HG03469 (cell line): ENCODE results near the gene ZBTB9.

Experiments used
- ATAC-seq: cut with Tn5 transposase; IDR thresholded peaks from one replicate; pipeline ENCODE4 v1.9.1; 2021; ENCODE audit warnings: mild to moderate bottlenecking, moderate library complexity, moderate number of reproducible peaks; ENCODE audit not compliant: unreplicated experiment

Gene ZBTB9, protein sequence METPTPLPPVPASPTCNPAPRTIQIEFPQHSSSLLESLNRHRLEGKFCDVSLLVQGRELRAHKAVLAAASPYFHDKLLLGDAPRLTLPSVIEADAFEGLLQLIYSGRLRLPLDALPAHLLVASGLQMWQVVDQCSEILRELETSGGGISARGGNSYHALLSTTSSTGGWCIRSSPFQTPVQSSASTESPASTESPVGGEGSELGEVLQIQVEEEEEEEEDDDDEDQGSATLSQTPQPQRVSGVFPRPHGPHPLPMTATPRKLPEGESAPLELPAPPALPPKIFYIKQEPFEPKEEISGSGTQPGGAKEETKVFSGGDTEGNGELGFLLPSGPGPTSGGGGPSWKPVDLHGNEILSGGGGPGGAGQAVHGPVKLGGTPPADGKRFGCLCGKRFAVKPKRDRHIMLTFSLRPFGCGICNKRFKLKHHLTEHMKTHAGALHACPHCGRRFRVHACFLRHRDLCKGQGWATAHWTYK

DNA sequence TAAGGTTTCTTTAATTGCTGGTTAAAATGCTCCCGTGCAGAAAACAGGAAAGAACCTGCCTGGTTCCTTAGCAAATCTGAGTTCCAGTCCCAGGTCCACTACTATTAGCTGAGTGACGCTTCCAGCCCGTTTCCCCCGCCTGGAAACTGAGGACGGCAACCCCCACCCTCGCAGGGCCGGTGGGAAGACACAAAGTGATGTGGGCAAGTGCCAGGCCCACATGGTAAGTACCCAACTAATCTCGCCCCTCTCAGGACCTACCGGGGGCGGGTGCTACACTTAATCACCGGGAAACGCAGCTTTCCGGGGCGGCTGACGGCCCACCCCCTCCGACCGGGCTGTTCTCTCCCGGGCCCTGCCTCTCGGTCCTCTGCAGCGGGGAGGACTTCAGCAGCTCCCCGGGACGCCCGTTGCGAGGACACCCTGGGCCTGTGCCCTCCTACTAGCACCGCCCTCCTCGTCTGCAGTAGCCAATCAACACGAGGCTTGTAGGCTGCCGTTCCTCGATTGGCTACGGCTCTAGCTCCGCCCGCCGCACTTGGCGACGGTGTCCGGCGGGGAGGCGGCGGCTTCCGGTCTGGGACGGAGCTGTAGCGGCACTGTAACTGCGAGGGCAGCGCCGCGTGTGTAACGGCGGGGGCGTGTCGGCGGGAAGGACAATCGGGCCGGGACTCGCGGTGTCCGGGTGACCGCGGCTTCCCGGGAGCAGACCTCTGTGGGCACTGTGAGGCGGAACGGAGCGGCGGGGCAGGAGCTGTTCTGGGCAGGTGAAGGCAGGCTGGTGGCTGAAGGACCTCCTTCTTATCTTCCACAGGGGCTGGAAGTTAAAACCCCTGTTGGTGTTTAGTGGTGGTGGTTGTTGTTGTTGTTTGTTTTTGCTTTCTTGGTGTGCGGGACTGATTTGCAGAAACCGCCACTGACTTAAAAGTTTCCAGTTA lies at the start of gene ZBTB9:
ZBTB9 (plus strand) TSS at position 568 of the 938 bp plus-strand sequence. CDS start 525 bp downstream, outside the sequence.
- peak; percentile 97 for ATAC-seq

DNA sequence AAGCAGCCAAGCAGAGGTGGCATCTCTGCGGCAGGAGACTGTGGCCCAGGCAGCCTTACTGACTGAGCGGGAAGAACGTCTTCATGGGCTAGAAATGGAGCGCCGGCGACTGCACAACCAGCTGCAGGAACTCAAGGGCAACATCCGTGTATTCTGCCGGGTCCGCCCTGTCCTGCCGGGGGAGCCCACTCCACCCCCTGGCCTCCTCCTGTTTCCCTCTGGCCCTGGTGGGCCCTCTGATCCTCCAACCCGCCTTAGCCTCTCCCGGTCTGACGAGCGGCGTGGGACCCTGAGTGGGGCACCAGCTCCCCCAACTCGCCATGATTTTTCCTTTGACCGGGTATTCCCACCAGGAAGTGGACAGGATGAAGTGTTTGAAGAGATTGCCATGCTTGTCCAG lies 49.5 kb upstream of the ZBTB9 start:
- ATAC-seq = no peak

DNA sequence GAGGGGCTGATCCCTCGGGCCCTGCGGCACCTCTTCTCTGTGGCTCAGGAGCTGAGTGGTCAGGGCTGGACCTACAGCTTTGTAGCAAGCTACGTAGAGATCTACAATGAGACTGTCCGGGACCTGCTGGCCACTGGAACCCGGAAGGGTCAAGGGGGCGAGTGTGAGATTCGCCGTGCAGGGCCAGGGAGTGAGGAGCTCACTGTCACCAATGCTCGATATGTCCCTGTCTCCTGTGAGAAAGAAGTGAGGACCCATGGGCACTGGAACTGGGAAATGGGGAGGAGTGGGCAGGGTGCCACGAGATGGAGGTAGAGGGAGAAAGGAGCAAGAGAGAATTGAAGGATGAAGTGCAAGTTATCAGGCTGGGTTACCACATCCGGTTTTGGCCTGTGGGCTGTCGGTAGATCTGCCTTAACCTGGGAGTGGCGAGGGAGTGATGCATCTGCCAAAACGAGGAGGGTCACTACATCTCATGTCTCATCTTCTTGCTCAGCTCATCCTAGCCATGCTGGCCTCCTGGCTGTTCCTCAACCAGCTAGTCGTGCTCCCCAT lies 48.9 kb upstream of the ZBTB9 start:
- no peak for ATAC-seq

DNA sequence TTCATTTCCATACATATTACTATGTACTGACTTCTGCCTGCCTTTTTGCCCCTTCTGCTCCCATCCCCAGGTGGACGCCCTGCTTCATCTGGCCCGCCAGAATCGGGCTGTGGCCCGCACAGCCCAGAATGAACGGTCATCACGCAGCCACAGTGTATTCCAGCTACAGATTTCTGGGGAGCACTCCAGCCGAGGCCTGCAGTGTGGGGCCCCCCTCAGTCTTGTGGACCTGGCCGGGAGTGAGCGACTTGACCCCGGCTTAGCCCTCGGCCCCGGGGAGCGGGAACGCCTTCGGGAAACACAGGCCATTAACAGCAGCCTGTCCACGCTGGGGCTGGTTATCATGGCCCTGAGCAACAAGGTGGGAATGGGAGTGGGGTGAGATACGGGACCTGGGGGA lies 48.2 kb upstream of the ZBTB9 start:
- ATAC-seq = no peak

DNA sequence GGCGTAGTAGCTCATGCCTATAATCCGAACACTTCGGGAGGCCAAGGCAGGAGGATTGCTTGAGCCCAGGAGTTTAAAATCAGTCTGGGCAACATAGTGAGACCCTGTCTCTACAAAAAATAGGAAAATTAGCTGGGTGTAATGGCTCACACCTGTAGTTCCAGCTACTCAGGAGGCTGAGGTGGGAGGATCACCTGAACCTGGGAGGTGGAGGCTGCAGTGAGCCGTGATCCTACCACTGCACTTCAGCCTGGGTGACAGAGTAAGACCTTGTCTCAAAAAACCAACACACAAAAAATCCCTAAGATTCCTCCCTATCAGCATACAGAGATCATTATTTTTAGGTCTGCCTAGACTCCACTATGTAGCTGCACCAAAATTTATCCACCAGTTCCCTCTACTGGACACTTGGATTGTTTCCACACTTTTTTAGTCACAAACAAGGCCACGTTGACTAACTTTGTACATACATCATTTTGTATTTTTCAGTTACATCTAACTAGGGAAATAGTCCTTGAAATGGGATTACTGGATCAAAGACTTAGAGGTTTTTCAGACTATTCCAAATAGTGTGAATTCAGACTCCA lies 47.2 kb upstream of the ZBTB9 start:
- ATAC-seq = no peak

DNA sequence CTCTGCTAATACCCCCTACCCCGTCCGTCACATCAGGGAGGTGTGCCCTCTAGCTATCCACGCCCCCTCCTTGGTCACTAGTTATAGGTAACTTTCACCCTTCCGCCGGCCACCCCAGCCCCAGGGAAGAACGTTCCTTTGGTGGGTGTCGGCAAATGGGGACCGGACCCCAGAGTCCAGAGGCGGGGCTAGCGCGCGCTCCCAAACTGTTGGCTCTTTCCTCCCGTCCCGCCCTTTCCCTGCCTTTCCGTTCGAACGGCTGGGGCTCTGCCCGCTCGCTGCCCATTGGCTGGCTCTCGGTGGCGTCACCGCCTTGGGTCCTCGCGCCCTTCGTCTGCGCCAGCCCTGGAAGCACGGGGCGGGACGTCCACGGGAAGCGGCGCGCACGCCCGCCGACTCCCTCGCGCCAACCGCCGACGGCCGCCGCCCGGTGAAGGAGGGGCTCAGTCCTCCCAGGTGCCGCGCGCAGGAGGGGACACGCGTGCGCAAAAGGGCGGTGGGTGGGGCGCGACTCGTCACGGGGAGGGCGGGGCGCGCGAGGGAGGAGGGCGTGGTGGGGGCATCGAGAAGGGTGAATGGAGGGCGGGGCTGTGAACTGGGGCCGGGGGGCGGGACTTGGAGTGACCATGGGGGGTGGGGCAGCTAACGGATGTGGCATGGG lies 44.2 kb upstream of the ZBTB9 start:
- peak; percentile 51 for ATAC-seq

DNA sequence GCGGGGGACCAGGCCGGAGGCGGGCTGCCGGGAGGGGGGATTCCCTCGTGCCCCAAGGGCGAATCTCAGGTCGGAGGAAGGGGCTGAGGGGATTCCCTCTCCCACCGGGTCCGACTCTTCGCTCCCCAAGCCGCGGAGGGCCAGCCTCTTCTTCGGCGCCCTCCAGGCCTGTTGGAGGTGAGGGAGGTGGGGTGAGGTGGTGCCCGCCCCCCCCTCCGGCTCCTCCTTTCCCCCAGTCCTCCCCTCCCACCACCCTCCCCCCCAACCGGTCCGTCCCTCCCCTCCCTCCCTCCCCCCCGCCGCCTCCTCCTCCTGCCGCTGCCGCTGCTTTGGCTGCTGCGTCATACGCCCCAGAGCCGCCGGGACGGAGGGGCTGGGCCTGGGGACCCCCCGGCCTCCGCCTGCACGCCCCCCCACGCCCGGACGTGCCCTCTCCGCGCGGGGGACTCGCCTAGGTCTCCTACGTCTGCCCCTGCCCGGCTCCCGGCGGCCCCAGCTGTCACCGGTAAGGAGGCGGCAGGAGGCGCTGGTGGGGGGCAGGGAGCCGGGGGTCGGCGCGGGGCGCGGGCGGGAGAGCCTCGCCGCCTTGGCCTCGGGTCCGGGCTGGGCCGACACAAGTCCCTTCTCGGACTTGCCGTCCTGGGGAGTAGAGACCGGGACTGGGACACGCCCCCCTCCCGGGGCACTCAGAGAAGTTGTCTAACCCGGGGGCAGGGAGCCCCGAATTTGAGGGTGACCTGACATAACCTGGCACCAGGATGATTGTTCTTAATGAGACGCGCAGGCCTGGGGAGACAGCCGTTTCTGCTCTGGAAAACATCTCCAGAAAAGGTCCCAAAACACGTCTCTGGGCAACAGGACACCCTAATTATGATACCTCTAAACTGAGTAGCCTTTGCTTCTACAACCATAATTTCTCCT lies 43.4 kb upstream of the ZBTB9 start, which contains the start of gene PHF1:
PHF1 (plus strand) TSS at position 304 of the 921 bp plus-strand sequence. CDS start 1,250 bp downstream, outside the sequence.
- ATAC-seq = peak; percentile 17

DNA sequence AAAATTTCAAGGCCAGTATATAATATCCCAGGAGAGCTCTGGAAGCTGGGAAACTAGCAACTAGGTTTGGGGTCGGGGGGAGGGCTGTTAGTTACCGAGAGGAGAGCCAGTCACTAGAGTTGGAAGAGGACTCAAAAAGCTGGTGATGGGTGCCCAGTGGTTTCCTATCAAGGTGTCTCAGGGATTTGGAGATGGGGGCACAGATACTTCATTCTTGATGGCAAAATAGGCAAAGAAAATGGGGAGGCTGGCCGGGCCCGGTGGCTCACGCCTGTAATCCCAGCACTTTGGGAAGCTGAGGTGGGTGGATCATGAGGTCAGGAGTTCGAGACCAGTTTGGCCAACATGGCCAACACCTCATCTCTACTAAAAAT lies 42.8 kb upstream of the ZBTB9 start:
- no peak for ATAC-seq

DNA sequence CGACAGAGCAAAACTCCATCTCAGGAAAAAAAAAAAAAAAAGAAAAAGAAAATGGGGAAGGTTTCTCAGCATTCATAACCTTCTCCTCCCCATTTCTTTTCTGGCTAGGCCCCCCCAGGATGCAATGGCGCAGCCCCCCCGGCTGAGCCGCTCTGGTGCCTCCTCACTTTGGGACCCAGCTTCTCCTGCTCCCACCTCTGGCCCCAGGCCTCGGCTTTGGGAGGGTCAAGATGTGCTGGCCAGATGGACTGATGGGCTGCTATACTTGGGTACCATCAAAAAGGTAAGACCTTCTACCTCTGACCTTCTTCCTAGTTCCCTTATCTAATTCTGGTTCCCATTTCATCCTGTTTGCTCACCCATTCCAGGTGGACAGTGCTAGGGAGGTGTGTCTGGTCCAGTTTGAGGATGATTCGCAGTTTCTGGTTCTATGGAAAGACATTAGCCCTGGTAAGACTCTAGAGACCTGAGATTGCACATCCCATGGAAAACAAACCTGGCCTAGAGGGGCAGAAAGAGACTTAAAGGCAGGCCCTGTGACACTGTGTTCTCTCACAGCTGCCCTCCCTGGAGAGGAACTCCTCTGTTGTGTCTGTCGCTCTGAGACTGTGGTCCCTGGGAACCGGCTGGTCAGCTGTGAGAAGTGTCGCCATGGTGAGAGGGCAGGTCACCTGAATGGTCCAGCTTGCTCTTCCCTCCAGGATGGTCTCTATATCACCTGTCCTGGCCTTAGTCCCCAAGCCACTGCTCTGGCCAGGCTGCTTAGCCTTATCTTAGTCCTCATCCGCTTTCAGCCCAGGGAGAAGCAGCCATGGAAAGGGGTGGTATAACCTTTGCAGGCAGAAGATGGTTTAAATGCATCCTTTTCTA lies 42.0 kb upstream of the ZBTB9 start:
- no peak for ATAC-seq

DNA sequence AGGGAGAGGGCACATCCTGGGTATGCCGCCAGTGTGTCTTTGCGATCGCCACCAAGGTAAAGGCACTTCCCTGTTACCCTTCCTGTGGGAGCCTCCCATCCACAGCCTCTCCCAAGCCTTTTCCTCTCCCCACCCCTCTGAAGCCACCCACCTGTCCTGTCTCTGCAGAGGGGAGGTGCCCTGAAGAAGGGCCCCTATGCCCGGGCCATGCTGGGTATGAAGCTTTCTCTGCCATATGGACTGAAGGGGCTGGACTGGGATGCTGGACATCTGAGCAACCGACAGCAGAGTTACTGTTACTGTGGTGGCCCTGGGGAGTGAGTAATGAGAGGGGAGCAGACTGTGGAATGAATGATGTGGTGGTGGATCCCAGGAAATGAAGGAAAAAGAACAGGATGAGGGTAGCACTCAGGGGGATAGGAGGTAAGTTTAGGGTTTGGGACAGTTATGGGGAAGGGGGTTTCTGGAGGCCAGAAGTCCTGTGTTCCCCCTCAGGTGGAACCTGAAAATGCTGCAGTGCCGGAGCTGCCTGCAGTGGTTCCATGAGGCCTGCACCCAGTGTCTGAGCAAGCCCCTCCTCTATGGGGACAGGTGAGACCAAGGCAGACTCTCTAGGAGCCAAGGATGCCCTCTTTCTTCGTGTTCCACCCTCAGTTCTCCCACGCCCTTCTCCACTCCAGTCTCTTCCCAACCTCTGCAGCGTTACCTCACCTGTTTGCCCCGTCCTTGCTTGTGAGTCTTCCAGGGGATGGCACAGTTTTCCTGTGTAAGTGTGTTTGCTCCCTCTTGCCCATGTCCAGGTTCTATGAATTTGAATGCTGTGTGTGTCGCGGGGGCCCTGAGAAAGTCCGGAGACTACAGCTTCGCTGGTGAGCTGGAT lies 40.9 kb upstream of the ZBTB9 start:
- ATAC-seq = no peak

DNA sequence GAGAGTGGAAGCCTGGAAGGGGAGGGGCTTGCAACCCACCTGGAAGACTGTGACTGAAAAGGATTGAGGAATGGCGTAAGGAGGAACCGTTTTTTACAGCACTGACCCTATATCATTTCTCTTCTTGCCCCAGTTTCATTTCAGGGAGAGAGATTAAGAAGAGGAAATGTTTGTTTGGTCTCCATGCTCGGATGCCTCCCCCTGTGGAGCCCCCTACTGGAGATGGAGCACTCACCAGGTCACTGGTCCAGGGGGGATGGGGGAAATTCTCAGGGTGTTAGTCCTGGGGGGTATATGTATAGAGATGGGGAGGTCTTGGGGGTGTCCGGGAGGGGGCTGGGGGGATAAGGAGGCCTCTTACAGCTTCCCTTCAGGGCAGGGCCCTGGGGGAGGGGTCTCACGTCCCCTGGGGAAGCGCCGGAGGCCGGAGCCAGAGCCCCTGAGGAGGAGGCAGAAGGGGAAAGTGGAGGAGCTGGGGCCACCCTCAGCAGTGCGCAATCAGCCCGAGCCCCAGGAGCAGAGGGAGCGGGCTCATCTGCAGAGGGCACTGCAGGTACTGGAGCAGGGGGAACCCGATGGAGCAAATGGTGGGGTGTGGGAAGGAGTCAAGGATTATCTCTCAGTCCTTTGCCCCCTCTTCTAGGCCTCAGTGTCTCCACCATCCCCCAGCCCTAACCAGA lies 39.6 kb upstream of the ZBTB9 start:
- no peak for ATAC-seq

DNA sequence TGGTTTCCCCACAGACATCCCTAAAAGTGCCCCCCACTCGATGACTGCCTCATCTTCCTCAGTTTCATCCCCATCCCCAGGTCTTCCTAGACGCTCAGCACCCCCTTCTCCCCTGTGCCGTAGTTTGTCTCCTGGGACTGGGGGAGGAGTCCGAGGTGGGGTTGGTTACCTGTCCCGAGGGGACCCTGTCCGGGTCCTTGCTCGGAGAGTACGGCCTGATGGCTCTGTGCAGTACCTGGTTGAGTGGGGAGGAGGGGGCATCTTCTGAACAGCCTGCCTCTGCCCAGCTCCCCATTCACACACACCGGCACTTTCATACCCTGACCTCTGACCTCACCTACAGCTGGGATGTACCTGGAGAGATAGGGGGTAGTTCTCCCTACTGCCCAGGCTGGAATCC lies 38.5 kb upstream of the ZBTB9 start:
- ATAC-seq = no peak

DNA sequence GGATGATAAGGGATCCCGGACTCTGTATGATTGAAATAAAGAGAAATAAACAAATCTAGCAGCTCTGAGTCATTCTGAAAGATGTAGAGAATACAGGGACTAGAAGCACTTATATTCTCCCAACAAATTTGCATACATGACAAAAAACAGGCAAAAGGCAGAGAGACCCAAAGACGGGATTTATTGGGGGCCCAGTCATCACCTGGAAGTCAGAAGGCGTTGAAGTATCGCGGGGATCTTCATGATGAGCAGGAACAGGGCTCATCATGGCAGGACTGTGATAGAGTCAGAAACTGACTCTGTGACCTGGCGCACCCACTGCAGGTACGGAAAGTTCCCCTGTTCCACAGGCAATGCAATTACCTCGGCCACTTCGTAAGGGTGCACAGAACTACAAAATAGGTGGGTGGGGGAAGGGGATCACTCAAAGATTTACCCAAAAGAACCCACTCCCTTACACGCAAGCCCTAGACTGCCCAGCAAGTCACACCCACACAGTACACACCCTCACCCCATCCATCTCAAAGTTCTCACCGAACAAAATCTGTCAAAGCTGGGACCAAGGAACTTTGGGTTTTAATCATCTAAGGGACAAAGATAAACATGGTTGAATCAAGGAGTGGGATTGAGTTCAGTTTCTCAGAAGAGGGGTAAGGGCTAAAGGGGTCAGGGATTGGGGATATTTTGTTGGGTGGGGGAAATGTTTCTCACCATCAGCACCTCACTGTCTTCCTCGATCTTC lies 37.8 kb upstream of the ZBTB9 start:
- no peak for ATAC-seq

DNA sequence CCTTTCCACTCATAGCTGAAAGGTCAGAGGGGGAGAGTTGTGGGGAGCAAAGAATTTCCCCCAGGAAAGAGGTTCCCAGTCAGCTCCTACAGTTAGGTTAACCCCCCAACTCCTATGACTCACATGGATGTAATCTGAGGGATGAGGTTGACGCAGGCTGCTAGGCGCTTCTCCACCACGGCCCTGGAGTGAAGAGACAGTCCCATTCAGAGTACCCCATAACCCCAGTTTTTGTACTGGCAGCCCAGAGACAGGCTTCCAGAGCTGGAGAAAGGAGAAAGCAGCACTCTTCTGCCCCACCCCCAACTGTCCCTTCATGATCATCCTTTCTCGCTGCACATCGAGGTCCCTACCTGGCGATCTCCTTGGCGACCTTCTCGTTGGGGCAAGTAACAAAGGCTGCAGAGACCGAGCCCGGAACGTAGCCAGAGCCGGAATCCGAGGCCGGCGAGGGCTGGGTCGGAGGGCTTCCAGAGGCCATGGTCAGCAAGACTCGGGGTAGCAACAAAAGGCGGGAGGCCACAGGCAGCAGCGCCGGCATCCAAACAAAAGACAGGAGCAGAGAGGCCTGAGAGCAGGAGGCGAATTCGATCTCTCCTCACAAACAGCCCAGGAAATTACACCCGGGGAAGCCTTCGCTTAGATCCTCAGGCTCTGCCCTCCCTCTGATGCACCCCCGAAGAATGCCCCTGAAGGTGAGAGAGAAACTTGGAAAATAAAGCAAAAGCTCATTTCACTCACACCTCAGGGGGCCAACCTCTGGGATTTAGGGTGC lies 37.1 kb upstream of the ZBTB9 start:
- no peak for ATAC-seq

DNA sequence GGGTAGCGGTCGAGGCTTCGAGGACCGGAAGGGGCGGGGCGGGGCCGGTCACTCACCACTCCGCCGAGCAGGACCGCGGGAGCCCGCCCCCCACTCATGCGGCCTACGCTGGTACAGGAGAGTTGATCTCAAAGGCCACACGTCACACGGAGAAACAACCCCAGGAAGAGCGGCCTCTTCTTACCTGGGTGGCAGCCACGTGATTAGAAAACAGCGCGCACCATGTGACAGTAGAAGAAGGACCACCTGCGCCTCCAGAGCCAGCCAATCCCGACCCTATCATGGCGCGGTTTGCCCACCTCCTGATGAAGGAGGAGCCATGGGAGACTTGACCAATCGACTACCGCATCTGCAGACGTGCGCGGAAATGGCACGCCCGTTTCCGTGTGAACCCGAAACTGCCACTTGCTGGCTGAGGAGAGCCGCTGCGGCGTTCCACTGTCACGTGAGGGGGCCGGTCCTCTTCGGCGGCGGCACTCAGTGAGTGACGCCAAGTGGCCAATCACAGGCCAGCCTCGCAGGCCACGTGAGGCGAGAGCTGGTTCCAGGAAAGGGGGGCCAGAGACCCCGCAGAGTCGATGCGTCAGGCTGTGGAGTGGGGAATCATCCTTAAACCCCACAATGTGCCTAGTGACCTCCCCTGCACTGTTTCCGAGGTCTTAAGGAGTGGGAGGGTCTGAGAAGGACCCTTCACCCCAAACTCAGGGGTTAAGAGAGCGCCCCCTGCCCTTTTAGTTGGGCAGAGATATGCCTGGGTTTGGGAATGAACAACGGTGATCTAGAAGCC lies 36.3 kb upstream of the ZBTB9 start, which contains the start of gene CUTA:
CUTA (minus strand) TSS at position 205 of the 787 bp plus-strand sequence; CDS start at position 98, 107 bp downstream.
- peak; percentile 70 for ATAC-seq
